ENCODE measurements around the gene UXT.

Gene UXT

GRCh38 chrX:47658684-47659420 is at the start of gene UXT:
Gene UXT, minus strand, starts transcription at chrX:47659180. Its CDS starts 253 bp downstream, at chrX:47658927.
- TF ChIP-seq GATA3 (IDR thresholded peaks at IDR 0.05; ENCODE audit: low read depth, low read length) (no peak), GATA2 (IDR thresholded peaks at IDR 0.05; ENCODE audit: low read depth, low read length) (no peak)

GRCh38 chrX:47707031-47707780 is 48.2 kb upstream of the UXT start:
- TF ChIP-seq GATA3 (IDR thresholded peaks at IDR 0.05; ENCODE audit: low read depth, low read length): no peak
- no peak for TF ChIP-seq GATA2 (IDR thresholded peaks at IDR 0.05; ENCODE audit: low read depth, low read length)

- TF ChIP-seq GATA3 (IDR thresholded peaks at IDR 0.05; ENCODE audit: low read depth, low read length): no peak
- no peak for TF ChIP-seq GATA2 (IDR thresholded peaks at IDR 0.05; ENCODE audit: low read depth, low read length)
These were observed 47.6 kb upstream of the UXT start for GRCh38 chrX:47706575-47706974.

GRCh38 chrX:47704736-47705135 is 45.8 kb upstream of the UXT start:
- TF ChIP-seq GATA2 (IDR thresholded peaks at IDR 0.05; ENCODE audit: low read depth, low read length) (no peak), GATA3 (IDR thresholded peaks at IDR 0.05; ENCODE audit: low read depth, low read length) (no peak)

- TF ChIP-seq GATA3 (IDR thresholded peaks at IDR 0.05; ENCODE audit: low read depth, low read length): no peak
- TF ChIP-seq GATA2 (IDR thresholded peaks at IDR 0.05; ENCODE audit: low read depth, low read length): no peak
These were observed 38.2 kb upstream of the UXT start for GRCh38 chrX:47697181-47697580.

- TF ChIP-seq GATA3 (IDR thresholded peaks at IDR 0.05; ENCODE audit: low read depth, low read length): no peak
- TF ChIP-seq GATA2 (IDR thresholded peaks at IDR 0.05; ENCODE audit: low read depth, low read length): no peak
These were observed 31.2 kb upstream of the UXT start for GRCh38 chrX:47690175-47690574.

- no peak for TF ChIP-seq GATA3 (IDR thresholded peaks at IDR 0.05; ENCODE audit: low read depth, low read length)
- TF ChIP-seq GATA2 (IDR thresholded peaks at IDR 0.05; ENCODE audit: low read depth, low read length): no peak
These were observed 28.3 kb upstream of the UXT start for GRCh38 chrX:47687263-47687662.

GRCh38 chrX:47683829-47684205 is 24.8 kb upstream of the UXT start:
- TF ChIP-seq GATA3 (IDR thresholded peaks at IDR 0.05; ENCODE audit: low read depth, low read length) (no peak), GATA2 (IDR thresholded peaks at IDR 0.05; ENCODE audit: low read depth, low read length) (no peak)

- TF ChIP-seq GATA3 (IDR thresholded peaks at IDR 0.05; ENCODE audit: low read depth, low read length): no peak
- TF ChIP-seq GATA2 (IDR thresholded peaks at IDR 0.05; ENCODE audit: low read depth, low read length): no peak
These were observed 24.3 kb upstream of the UXT start for GRCh38 chrX:47683184-47683828.

GRCh38 chrX:47674776-47675175 is 15.8 kb upstream of the UXT start:
- TF ChIP-seq GATA2 (IDR thresholded peaks at IDR 0.05; ENCODE audit: low read depth, low read length): no peak
- TF ChIP-seq GATA3 (IDR thresholded peaks at IDR 0.05; ENCODE audit: low read depth, low read length): no peak

- TF ChIP-seq GATA2 (IDR thresholded peaks at IDR 0.05; ENCODE audit: low read depth, low read length) (no peak), GATA3 (IDR thresholded peaks at IDR 0.05; ENCODE audit: low read depth, low read length) (no peak)
These were observed 5.8 kb upstream of the UXT start for GRCh38 chrX:47664737-47665136.

GRCh38 chrX:47662144-47662657 is 3.2 kb upstream of the UXT start:
- no peak for TF ChIP-seq GATA2 (IDR thresholded peaks at IDR 0.05; ENCODE audit: low read depth, low read length)
- no peak for TF ChIP-seq GATA3 (IDR thresholded peaks at IDR 0.05; ENCODE audit: low read depth, low read length)

GRCh38 chrX:47661539-47661938 is 2.6 kb upstream of the UXT start:
- TF ChIP-seq GATA3 (IDR thresholded peaks at IDR 0.05; ENCODE audit: low read depth, low read length) (no peak), GATA2 (IDR thresholded peaks at IDR 0.05; ENCODE audit: low read depth, low read length) (no peak)

- no peak for TF ChIP-seq GATA2 (IDR thresholded peaks at IDR 0.05; ENCODE audit: low read depth, low read length)
- no peak for TF ChIP-seq GATA3 (IDR thresholded peaks at IDR 0.05; ENCODE audit: low read depth, low read length)
These were observed 394 bp upstream of the UXT start for GRCh38 chrX:47659421-47659726.

Measured in SH-SY5Y (cell line).